ENCODE results near the gene WDR88.

GRCh38 chr19:33208904-33209849, 77.3 kb downstream of the WDR88 start:
- TF ChIP-seq CTCF (IDR thresholded peaks at IDR 0.05) (no peak), POLR2AphosphoS5 (IDR thresholded peaks at IDR 0.05) (no peak), POLR2A (IDR thresholded peaks at IDR 0.05) (no peak), EP300 (IDR thresholded peaks at IDR 0.05; ENCODE audit: low read depth) (no peak)

Data from transverse colon (tissue), 4 donors.